Endothelial cell of umbilical vein (primary cell): ENCODE measurements around the gene NT5DC1. TPM values are rescaled to one million over a fixed set of nuclear protein-coding genes. Genes with fewer than 3 reads are reported as not detected.

Experiments used
- BruUV-seq: library from RNA; stranded (reverse); fragments of 400-500 nt; replicated peaks from 2 replicates; lab custom pipeline; 2021; lab: Mats Ljungman, UMichigan
- CTCF ChIA-PET: fragments of 300-600, 350-600 bp; sonication (Branson Sonifier 250); formaldehyde crosslinking; loops from one replicate; lab custom pipeline; 2021; ENCODE audit warnings: antibody characterized with exemption, inconsistent platforms; lab: Charles Lee
- POLR2A ChIA-PET: fragments of 300-600, 350-600 bp; sonication (Branson Sonifier 250); formaldehyde crosslinking; loops from one replicate; lab custom pipeline; 2021; ENCODE audit warnings: antibody characterized with exemption, inconsistent platforms; lab: Charles Lee
- DNase-seq: peaks from one replicate; pipeline ENCODE4 v3.0.0-alpha.2; 2011; ENCODE audit warnings: low read depth, low spot score
- FAIRE-seq: peaks from 2 replicates; lab custom pipeline; 2011; peaks lifted over from hg19 to GRCh38; lab: Jason Lieb, UNC
- H2AFZ ChIP-seq: 2 replicates; pipeline ENCODE4 v1.6.0; 2012; ENCODE audit warnings: low read depth, low read length, control low read depth, inconsistent platforms
- H3K27ac ChIP-seq: 2 replicates; pipeline ENCODE4 v1.5.1; 2011; ENCODE audit warnings: low read depth, mild to moderate bottlenecking, control low read depth, low read length, moderate library complexity; ENCODE audit not compliant: insufficient read depth
- H3K27me3 ChIP-seq, 2 experiments: 2 replicates each; pipeline versions ENCODE4 v1.6.0 to v1.6.1; 2011; ENCODE audit warnings: low read length in 2 of 2, mixed read lengths in 1 of 2; ENCODE audit not compliant: control insufficient read depth in 2 of 2, insufficient read depth in 2 of 2
- H3K36me3 ChIP-seq, 2 experiments: 2 replicates in 1 of 2; 3 replicates in 1 of 2; pipeline ENCODE4 v1.5.1; 2011; ENCODE audit warnings: low read length in 2 of 2, mild to moderate bottlenecking in 1 of 2, moderate library complexity in 1 of 2; ENCODE audit not compliant: control insufficient read depth in 2 of 2, insufficient read depth in 2 of 2; ENCODE audit errors: extremely low read depth in 1 of 2
- H3K4me1 ChIP-seq: 3 replicates; pipeline ENCODE4 v1.5.1; 2011; ENCODE audit warnings: mild to moderate bottlenecking, low read length; ENCODE audit not compliant: control insufficient read depth, insufficient read depth; ENCODE audit errors: extremely low read depth
- H3K4me2 ChIP-seq: 2 replicates; pipeline ENCODE4 v1.6.1; 2011; ENCODE audit warnings: low read length, control low read depth, mixed read lengths; ENCODE audit not compliant: insufficient read depth
- H3K4me3 ChIP-seq, 3 experiments: fragments of 200-600 bp in 1 of 3; sonication (generic), shearing (Covaris generic) in 1 of 3; replicated peaks in 1 of 3; 2 replicates each; pipeline ENCODE4 v1.5.1; 2011 to 2016; ENCODE audit warnings: control low read depth in 3 of 3, low read length in 3 of 3, mild to moderate bottlenecking in 2 of 3, inconsistent platforms in 1 of 3, low read depth in 1 of 3, moderate library complexity in 1 of 3; ENCODE audit not compliant: insufficient read depth in 1 of 3
- H3K79me2 ChIP-seq: 2 replicates; pipeline ENCODE4 v1.6.0; 2012; ENCODE audit warnings: low read length, inconsistent platforms; ENCODE audit not compliant: control insufficient read depth, insufficient read depth
- H3K9ac ChIP-seq: replicated peaks from 2 replicates; pipeline ENCODE3; 2011; ENCODE audit warnings: low read length, control low read depth; ENCODE audit not compliant: insufficient read depth; ENCODE audit errors: extremely low read depth
- H3K9me1 ChIP-seq: replicated peaks from 3 replicates; pipeline ENCODE4 v1.6.0; 2011; ENCODE audit warnings: mild to moderate bottlenecking, low read length; ENCODE audit not compliant: control insufficient read depth, insufficient read depth; ENCODE audit errors: extremely low read depth
- H3K9me3 ChIP-seq: replicated peaks from 2 replicates; pipeline ENCODE4 v1.5.1; 2012; ENCODE audit warnings: low read length, inconsistent platforms; ENCODE audit not compliant: control insufficient read depth, insufficient read depth
- H4K20me1 ChIP-seq: replicated peaks from 2 replicates; pipeline ENCODE3; 2011; ENCODE audit warnings: mild to moderate bottlenecking, low read length; ENCODE audit not compliant: control insufficient read depth, insufficient read depth; ENCODE audit errors: extremely low read depth
- CTCF ChIP-seq, 2 donors: IDR thresholded peaks; 1 replicate in 1 of 2; 2 replicates in 1 of 2; pipeline ENCODE4 v1.5.1; 2011; ENCODE audit warnings: low read length in 2 of 2, mild to moderate bottlenecking in 2 of 2, moderate library complexity in 2 of 2, control low read depth in 1 of 2, inconsistent platforms in 1 of 2, low read depth in 1 of 2; ENCODE audit not compliant: insufficient read depth in 1 of 2; ENCODE audit errors: extremely low read depth in 1 of 2
- EZH2 ChIP-seq: IDR thresholded peaks from 2 replicates; pipeline ENCODE4 v1.6.1; 2012; ENCODE audit warnings: borderline replicate concordance, low read depth, mild to moderate bottlenecking, moderate library complexity, low read length, inconsistent platforms; ENCODE audit not compliant: severe bottlenecking
- FOS ChIP-seq: IDR thresholded peaks from 2 replicates; pipeline ENCODE4 v1.6.1; 2011; ENCODE audit warnings: mild to moderate bottlenecking, low read length, moderate library complexity, borderline replicate concordance; ENCODE audit not compliant: insufficient read depth
- GATA2 ChIP-seq: IDR thresholded peaks from 2 replicates; pipeline ENCODE4 v1.7.0; 2011; ENCODE audit warnings: low read depth, mild to moderate bottlenecking, moderate library complexity, mixed read lengths, low read length; ENCODE audit not compliant: insufficient read length, insufficient read depth
- JUN ChIP-seq: IDR thresholded peaks from 2 replicates; pipeline ENCODE4 v1.6.1; 2011; ENCODE audit warnings: borderline replicate concordance, low read depth; ENCODE audit not compliant: insufficient read length, insufficient read depth
- MAX ChIP-seq: IDR thresholded peaks from 2 replicates; pipeline ENCODE4 v1.6.1; 2011; ENCODE audit not compliant: insufficient read depth, insufficient read length
- MYC ChIP-seq: IDR thresholded peaks from one replicate; pipeline ENCODE4 v1.6.1; 2011; ENCODE audit warnings: mild to moderate bottlenecking, low read depth, low read length
- POLR2A ChIP-seq: IDR thresholded peaks from 2 replicates; pipeline ENCODE4 v1.6.1; 2012; ENCODE audit warnings: low read depth, mild to moderate bottlenecking, control low read depth, low read length
- POLR2AphosphoS5 ChIP-seq: IDR thresholded peaks from 2 replicates; pipeline ENCODE4 v1.6.1; 2012; ENCODE audit warnings: low read depth, mild to moderate bottlenecking, control low read depth, low read length, moderate library complexity; ENCODE audit not compliant: insufficient read depth
- dilution Hi-C: fragments of 300-500 bp; cut with MboI; formaldehyde crosslinking; loops from one replicate; pipeline ENCODE4 v1.15.0; 2019; ENCODE audit warnings: low sequenced_read_pairs; ENCODE audit not compliant: extremely low pct_ligation_motif_present
- intact Hi-C: fragments of 100-400 bp; cut with micrococcal nuclease; formaldehyde crosslinking; loops from one replicate; pipeline ENCODE4 v1.10.0; 2022
- polyA plus RNA-seq, 4 experiments: library from polyadenylated mRNA; depleted of rRNA in 3 of 4; stranded (reverse) in 3 of 4; unstranded in 1 of 4; fragments of >200 nt; gene quantifications; 2 replicates each; pipeline versions ENCODE4 v1.2.1 to v1.2.3, GENCODE V29; 2011 to 2012; ENCODE audit warnings: missing spikeins in 1 of 4
- total RNA-seq: library from RNA; stranded (reverse); gene quantifications from 2 replicates; pipeline ENCODE4 v1.2.3, GENCODE V29; 2021

NT5DC1 gene
- total and polyA plus RNA-seq, 2 donors (not counting 3 experiments of a cell fraction or from before 2014, with no cell fraction given), result 11.3 to 24.3 TPM

DNA sequence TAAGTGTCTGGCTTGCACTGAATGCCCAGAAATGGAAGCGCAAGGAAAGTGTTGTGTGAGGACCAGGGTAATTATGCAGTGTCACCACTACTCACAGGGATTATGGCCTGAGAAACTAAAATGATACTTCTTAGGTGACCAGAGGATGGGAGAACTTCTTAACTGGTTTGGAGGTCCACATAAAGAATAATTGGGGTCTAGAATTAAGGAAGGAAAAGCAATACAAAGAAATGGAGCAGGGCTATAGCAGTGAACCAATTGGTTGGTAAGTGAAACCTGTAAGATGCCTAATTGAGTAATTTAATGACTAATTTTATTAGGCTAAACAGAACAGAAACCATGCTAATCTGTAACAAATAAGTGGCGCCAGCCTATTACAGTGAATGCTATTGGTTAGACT, 147.9 kb downstream of the NT5DC1 start:
- H3K4me1 ChIP-seq, result peaks cover 49% of the 10 kb centered on the region

More for the DNA sequence above, 147.9 kb downstream of the NT5DC1 start:
- H3K4me3 ChIP-seq, result no peak overlapping the region
- intact Hi-C loops, result no loop called here
- no peak overlapping the region for H3K27ac ChIP-seq
- peaks cover 0 to 2% of the 10 kb centered on the region in 2 experiments for H3K36me3 ChIP-seq
- no peak overlapping the region for H3K4me2 ChIP-seq
- ChIA-PET CTCF (interaction anchor here (10.1 kb wide), 1 partner anchor 31 kb away, joined by 90 read pairs; no protein-coding TSS in a partner anchor), POLR2A (interaction anchor here (1.2 kb wide), 1 partner anchor 19 kb away, joined by 4 read pairs; no protein-coding TSS in a partner anchor)
- dilution Hi-C loops, result no loop called here
- FAIRE-seq (no peak), DNase-seq (no peak)
- no peaks in the 10 kb centered on the region for H3K9me1 ChIP-seq
- no peak overlapping the region for H2AFZ ChIP-seq
- no peak overlapping the region for H3K9ac ChIP-seq
- H4K20me1 ChIP-seq, result no peaks in the 10 kb centered on the region
- no TSS peak for BruUV-seq
- no peaks in the 10 kb centered on the region for H3K27me3 ChIP-seq
- peaks cover 25% of the 10 kb centered on the region for H3K79me2 ChIP-seq
- no peaks in the 10 kb centered on the region for H3K9me3 ChIP-seq
- TF ChIP-seq GATA2 (no peak), POLR2A (no peak), JUN (no peak), CTCF (IDR thresholded peaks at IDR 0.05; ENCODE audit: extremely low read depth in 1 of 2, insufficient read depth in 1 of 2, low read depth in 1 of 2, low read length in 2 of 2) (no peak), FOS (no peak), POLR2AphosphoS5 (no peak), EZH2 (no peak), MAX (no peak), MYC (no peak)
